Ectodermal cell (in vitro differentiated cells): ENCODE results near the gene ETV7.

Experiments
- H3K27ac ChIP-seq: 2 replicates; pipeline ENCODE4 v1.7.0; 2013; ENCODE audit warnings: mild to moderate bottlenecking, low read depth, low read length; ENCODE audit not compliant: insufficient read depth, poor library complexity, severe bottlenecking
- H3K27me3 ChIP-seq: 2 replicates; pipeline ENCODE4 v1.7.0; 2013; ENCODE audit warnings: mild to moderate bottlenecking, low read length; ENCODE audit not compliant: insufficient read depth, control insufficient read depth, poor library complexity, severe bottlenecking
- H3K36me3 ChIP-seq: one replicate; pipeline ENCODE4 v1.7.0; 2013; ENCODE audit warnings: low read length; ENCODE audit not compliant: control insufficient read depth, insufficient read depth
- H3K4me1 ChIP-seq: one replicate; pipeline ENCODE4 v1.7.0; 2013; ENCODE audit warnings: low read length; ENCODE audit not compliant: control insufficient read depth, insufficient read depth
- H3K4me3 ChIP-seq: 2 replicates; pipeline ENCODE4 v1.7.0; 2013; ENCODE audit warnings: low read depth, low read length, control low read depth; ENCODE audit not compliant: insufficient read depth
- H3K9me3 ChIP-seq: 2 replicates; pipeline ENCODE4 v1.7.0; 2013; ENCODE audit warnings: mild to moderate bottlenecking, low read length, moderate library complexity; ENCODE audit not compliant: control insufficient read depth
- WGBS, 2 experiments: methylation state at CpG; one replicate each; pipeline ENCODE4 v1.1.7; 2013; ENCODE audit warnings: missing lambda C conversion rate in 2 of 2; 5-methylcytosine and 5-hydroxymethylcytosine counted together

Gene ETV7

GRCh38 chr6:36324191-36324590 lies 63.3 kb downstream of the ETV7 start:
- 92 to 95% methylated on average over 5 of the region's 6 CpGs for WGBS, 2 experiments
- peaks cover 20% of the 10 kb centered on the region for H3K4me1 ChIP-seq
- no peaks in the 10 kb centered on the region for H3K36me3 ChIP-seq
- H3K27me3 ChIP-seq: no peaks in the 10 kb centered on the region
- no peaks in the 10 kb centered on the region for H3K9me3 ChIP-seq
- H3K4me3 ChIP-seq: no peak overlapping the region
- H3K27ac ChIP-seq: no peak overlapping the region

- WGBS, 2 experiments: 70 to 71% methylated on average over 7 to 8 of the region's 8 CpGs
- H3K4me1 ChIP-seq: peaks cover 20% of the 10 kb centered on the region
These were observed 64.4 kb downstream of the ETV7 start for GRCh38 chr6:36323062-36323461.

DNA sequence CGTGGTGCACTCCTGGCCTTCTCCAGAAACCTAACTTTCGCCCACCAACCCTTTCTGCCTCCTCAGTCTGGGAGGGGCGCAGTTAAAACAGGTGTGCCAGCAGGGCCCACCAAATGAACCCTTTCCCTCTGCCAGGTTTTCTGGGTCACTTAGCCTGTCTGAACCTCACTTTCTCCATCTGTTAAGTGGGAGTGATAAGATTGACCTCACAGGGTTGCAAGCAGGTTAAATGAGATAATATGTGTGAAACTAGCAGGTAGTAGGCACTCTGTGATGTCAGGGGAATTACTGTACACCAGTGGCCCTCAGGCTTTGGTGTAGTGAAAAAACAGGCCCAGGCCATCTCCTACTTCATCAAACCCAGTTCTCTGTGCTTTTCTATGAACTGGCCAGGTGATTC lies 64.9 kb downstream of the ETV7 start:
- Histone ChIP-seq H3K27ac (no peak overlapping the region), H3K27me3 (no peaks in the 10 kb centered on the region), H3K4me3 (no peak overlapping the region), H3K4me1 (peaks cover 17% of the 10 kb centered on the region), H3K9me3 (no peaks in the 10 kb centered on the region), H3K36me3 (no peaks in the 10 kb centered on the region)
- WGBS, 2 experiments: 92 to 94% methylated on average over 3 of the region's 3 CpGs

More at GRCh38 chr6:36323062-36323461, 64.4 kb downstream of the ETV7 start:
- Histone ChIP-seq H3K27me3 (no peaks in the 10 kb centered on the region), H3K27ac (no peak overlapping the region), H3K9me3 (no peaks in the 10 kb centered on the region), H3K36me3 (no peaks in the 10 kb centered on the region), H3K4me3 (no peak overlapping the region)

DNA sequence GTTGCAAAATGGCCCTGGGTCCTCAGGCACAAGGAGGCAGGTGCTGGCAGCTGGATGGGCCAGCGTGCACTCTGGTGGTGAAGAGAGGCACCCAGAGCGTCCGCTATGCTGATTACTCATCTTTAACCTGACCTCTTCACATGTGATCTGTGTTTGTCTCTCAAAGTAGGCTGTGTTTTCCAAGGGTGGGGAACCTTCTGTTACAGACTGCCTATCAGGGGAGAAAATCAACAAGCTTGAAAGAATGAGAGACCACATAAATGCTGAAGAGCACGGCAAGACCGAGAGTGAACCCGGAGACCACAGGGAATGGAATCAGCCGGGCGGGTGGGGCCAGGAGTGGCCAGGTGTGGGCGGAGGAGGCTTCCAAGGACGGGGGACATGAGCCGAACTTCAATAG lies 67.0 kb downstream of the ETV7 start:
- Histone ChIP-seq H3K4me3 (no peak overlapping the region), H3K9me3 (no peaks in the 10 kb centered on the region), H3K4me1 (peaks cover 4% of the 10 kb centered on the region), H3K27me3 (no peaks in the 10 kb centered on the region), H3K36me3 (no peaks in the 10 kb centered on the region), H3K27ac (no peak overlapping the region)
- WGBS, 2 experiments: 93% methylated on average over 11 of the region's 11 CpGs

- Histone ChIP-seq H3K27ac (no peak overlapping the region), H3K9me3 (no peaks in the 10 kb centered on the region), H3K27me3 (no peaks in the 10 kb centered on the region), H3K4me3 (no peak overlapping the region), H3K36me3 (no peaks in the 10 kb centered on the region), H3K4me1 (peaks cover 4% of the 10 kb centered on the region)
- 93% methylated on average over 2 of the region's 2 CpGs; no CpG with 5 or more reads in 1 of the 2 experiments for WGBS, 2 experiments
These were observed 67.6 kb downstream of the ETV7 start for GRCh38 chr6:36319821-36320220.

GRCh38 chr6:36319436-36319762 lies 68.1 kb downstream of the ETV7 start:
- H3K27ac ChIP-seq: no peak overlapping the region
- no peak overlapping the region for H3K4me3 ChIP-seq
- no peaks in the 10 kb centered on the region for H3K9me3 ChIP-seq
- H3K4me1 ChIP-seq: peaks cover 4% of the 10 kb centered on the region
- WGBS, 2 experiments: 88 to 89% methylated on average over 9 of the region's 9 CpGs
- no peaks in the 10 kb centered on the region for H3K36me3 ChIP-seq
- H3K27me3 ChIP-seq: no peaks in the 10 kb centered on the region

GRCh38 chr6:36318690-36319435 lies 68.6 kb downstream of the ETV7 start:
- Histone ChIP-seq H3K9me3 (no peaks in the 10 kb centered on the region), H3K36me3 (no peaks in the 10 kb centered on the region), H3K4me1 (peaks cover 9% of the 10 kb centered on the region), H3K27ac (no peak overlapping the region), H3K4me3 (no peak overlapping the region), H3K27me3 (no peaks in the 10 kb centered on the region)
- WGBS, 2 experiments: 72 to 75% methylated on average over 6 of the region's 6 CpGs

DNA sequence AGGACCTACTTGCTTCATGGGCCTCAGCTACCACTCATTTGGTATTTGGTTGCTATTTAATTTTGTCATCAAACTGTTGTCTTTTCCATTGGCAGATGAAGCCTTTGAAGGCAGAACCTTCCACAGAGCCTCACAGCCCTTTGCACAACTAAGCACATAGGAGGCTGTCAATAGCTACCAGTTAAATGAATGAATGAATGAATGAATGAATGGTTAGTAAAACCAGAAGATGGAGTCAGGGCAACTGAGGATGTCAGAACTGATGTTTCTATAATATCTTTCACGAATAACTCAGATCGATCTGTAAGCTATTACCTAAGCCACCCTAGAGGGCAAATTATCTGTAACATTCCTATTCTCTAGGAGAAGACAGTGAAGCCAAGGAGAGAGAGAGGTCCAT lies 69.8 kb downstream of the ETV7 start:
- Histone ChIP-seq H3K4me1 (peaks cover 9% of the 10 kb centered on the region), H3K27me3 (no peaks in the 10 kb centered on the region), H3K36me3 (no peaks in the 10 kb centered on the region), H3K4me3 (no peak overlapping the region), H3K27ac (no peak overlapping the region), H3K9me3 (no peaks in the 10 kb centered on the region)
- WGBS, 2 experiments: 94% methylated on average over 2 of the region's 2 CpGs
